Mesenchymal stem cell (in vitro differentiated cells and primary cell): ENCODE results near the gene TARBP1.

Experiments used
- DNase-seq: peaks from one replicate; pipeline ENCODE4 v3.0.0-alpha.2; 2013
- H2AFZ ChIP-seq: one replicate; pipeline ENCODE4 v1.6.1; 2013; ENCODE audit warnings: low read depth, mild to moderate bottlenecking, control low read depth, inconsistent platforms, low read length, moderate library complexity
- H2AK5ac ChIP-seq: 2 replicates; pipeline ENCODE4 v1.6.1; 2013; ENCODE audit warnings: low read length, moderate library complexity, mild to moderate bottlenecking, inconsistent platforms; ENCODE audit not compliant: severe bottlenecking
- H2BK120ac ChIP-seq: one replicate; pipeline ENCODE4 v1.6.1; 2013; ENCODE audit warnings: low read depth, mild to moderate bottlenecking, inconsistent platforms, low read length, moderate library complexity
- H2BK12ac ChIP-seq, 2 experiments: one replicate each; pipeline ENCODE4 v1.6.1; 2013; ENCODE audit warnings: inconsistent platforms in 2 of 2, low read length in 2 of 2, mild to moderate bottlenecking in 2 of 2, moderate library complexity in 2 of 2, control low read depth in 1 of 2
- H2BK15ac ChIP-seq: one replicate; pipeline ENCODE4 v1.6.1; 2013; ENCODE audit warnings: mild to moderate bottlenecking, low read depth, inconsistent platforms; ENCODE audit not compliant: poor library complexity, severe bottlenecking
- H2BK5ac ChIP-seq: 2 replicates; pipeline ENCODE4 v1.6.1; 2013; ENCODE audit warnings: low read depth, mild to moderate bottlenecking, low read length, control low read depth, inconsistent platforms; ENCODE audit not compliant: poor library complexity, severe bottlenecking
- H3K14ac ChIP-seq, 2 experiments: one replicate each; pipeline ENCODE4 v1.6.1; 2013; ENCODE audit warnings: inconsistent platforms in 2 of 2, low read length in 2 of 2, control low read depth in 1 of 2, mild to moderate bottlenecking in 1 of 2, moderate library complexity in 1 of 2
- H3K18ac ChIP-seq, 2 experiments: one replicate each; pipeline ENCODE4 v1.6.1; 2013; ENCODE audit warnings: inconsistent platforms in 2 of 2, low read length in 2 of 2, control low read depth in 1 of 2, low read depth in 1 of 2, mild to moderate bottlenecking in 1 of 2
- H3K23ac ChIP-seq, 2 experiments: one replicate each; pipeline ENCODE4 v1.6.1; 2013; ENCODE audit warnings: inconsistent platforms in 2 of 2, low read length in 2 of 2, mild to moderate bottlenecking in 2 of 2, moderate library complexity in 2 of 2, control low read depth in 1 of 2
- H3K27ac ChIP-seq: 2 replicates; pipeline ENCODE4 v1.5.1; 2013; ENCODE audit warnings: mild to moderate bottlenecking, moderate library complexity, low read length, control low read depth, inconsistent platforms; ENCODE audit not compliant: poor library complexity, severe bottlenecking
- H3K27me3 ChIP-seq, 2 experiments: 2 replicates each; pipeline versions ENCODE4 v1.6.1 to v1.7.0; 2013; ENCODE audit warnings: low read length in 2 of 2, mild to moderate bottlenecking in 2 of 2, moderate library complexity in 2 of 2, control low read depth in 1 of 2, inconsistent platforms in 1 of 2; ENCODE audit not compliant: control insufficient read depth in 1 of 2, insufficient read depth in 1 of 2
- H3K36me3 ChIP-seq, 2 experiments: 2 replicates each; pipeline versions ENCODE4 v1.6.1 to v1.7.0; 2013; ENCODE audit warnings: low read length in 2 of 2, control low read depth in 1 of 2, inconsistent platforms in 1 of 2, low read depth in 1 of 2, mild to moderate bottlenecking in 1 of 2; ENCODE audit not compliant: insufficient read depth in 2 of 2, control insufficient read depth in 1 of 2
- H3K4ac ChIP-seq, 2 experiments: one replicate each; pipeline ENCODE4 v1.6.1; 2013; ENCODE audit warnings: inconsistent platforms in 2 of 2, low read length in 2 of 2, mild to moderate bottlenecking in 2 of 2, moderate library complexity in 2 of 2, control low read depth in 1 of 2, low read depth in 1 of 2
- H3K4me1 ChIP-seq: 2 replicates; pipeline ENCODE4 v1.6.1; 2013; ENCODE audit warnings: low read depth, low read length, control low read depth; ENCODE audit not compliant: control insufficient read depth, insufficient read depth
- H3K4me2 ChIP-seq: 2 replicates; pipeline ENCODE4 v1.6.1; 2013; ENCODE audit warnings: low read length, mild to moderate bottlenecking, inconsistent platforms; ENCODE audit not compliant: poor library complexity, severe bottlenecking
- H3K4me3 ChIP-seq, 2 experiments: 2 replicates each; pipeline versions ENCODE4 v1.5.1 to v1.7.0; 2013; ENCODE audit warnings: low read length in 2 of 2, mild to moderate bottlenecking in 2 of 2, control low read depth in 1 of 2, low read depth in 1 of 2; ENCODE audit not compliant: insufficient read depth in 1 of 2
- H3K79me1 ChIP-seq: replicated peaks from 2 replicates; pipeline ENCODE4 v1.6.1; 2013; ENCODE audit warnings: mild to moderate bottlenecking, control low read depth, low read length, inconsistent platforms; ENCODE audit not compliant: poor library complexity, severe bottlenecking
- H3K9ac ChIP-seq: 2 replicates; pipeline ENCODE4 v1.7.0; 2013; ENCODE audit warnings: mild to moderate bottlenecking, low read length, moderate library complexity
- H3K9me3 ChIP-seq: 2 replicates; pipeline ENCODE4 v1.7.0; 2013; ENCODE audit warnings: mild to moderate bottlenecking, low read length; ENCODE audit not compliant: control insufficient read depth
- H4K8ac ChIP-seq: one replicate; pipeline ENCODE4 v1.6.1; 2013; ENCODE audit warnings: inconsistent platforms, mild to moderate bottlenecking, low read length, moderate library complexity
- H4K91ac ChIP-seq: one replicate; pipeline ENCODE4 v1.6.1; 2013; ENCODE audit warnings: mild to moderate bottlenecking, low read length, inconsistent platforms
- WGBS: methylation state at CpG from one replicate; pipeline ENCODE4 v1.1.7; 2013; ENCODE audit warnings: mixed read lengths; 5-methylcytosine and 5-hydroxymethylcytosine counted together

Gene TARBP1

GRCh38 chr1:234348964-234349363 is 130.0 kb downstream of the TARBP1 start:
- DNase-seq = no peak
- Histone ChIP-seq H2AK5ac (no peak overlapping the region), H2BK5ac (no peak overlapping the region), H3K4me1 (no peaks in the 10 kb centered on the region), H3K9ac (no peak overlapping the region), H3K14ac (no peak overlapping the region), H3K18ac (no peak overlapping the region), H3K9me3 (no peaks in the 10 kb centered on the region), H2BK15ac (no peak overlapping the region), H2BK120ac (no peak overlapping the region), H4K91ac (no peak overlapping the region), H3K27me3 (peaks cover 4 to 10% of the 10 kb centered on the region in 2 experiments), H2AFZ (no peak overlapping the region), H3K27ac (no peak overlapping the region), H3K4me3 (no peak overlapping the region), H3K36me3 (no peaks in the 10 kb centered on the region), H3K4me2 (no peak overlapping the region), H4K8ac (no peak overlapping the region), H2BK12ac (no peak overlapping the region), H3K4ac (no peak overlapping the region), H3K23ac (no peak overlapping the region), H3K79me1 (no peaks in the 10 kb centered on the region)
- 79% methylated on average over 4 of the region's 4 CpGs for WGBS

DNA sequence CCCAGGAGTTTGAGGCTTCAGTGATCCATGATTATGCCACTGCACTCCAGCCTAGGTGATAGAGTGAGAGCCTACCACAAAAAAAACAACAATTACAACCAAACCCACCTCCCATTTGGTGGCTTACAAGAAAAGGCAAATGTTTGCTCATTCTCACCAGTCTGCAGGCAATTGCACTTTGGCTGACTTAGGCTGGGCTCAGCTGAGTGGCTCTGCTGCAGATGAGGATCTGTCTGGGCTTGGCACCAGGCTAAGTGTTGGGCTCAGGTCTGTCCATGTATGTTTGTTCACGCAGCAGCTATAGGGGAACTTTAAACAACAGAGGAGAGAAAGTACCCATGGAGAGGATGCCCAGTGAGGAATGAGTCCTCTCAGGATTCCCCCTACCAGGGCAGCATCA is 133.7 kb downstream of the TARBP1 start:
- 89% methylated on average over 1 of the region's 1 CpG for WGBS
- Histone ChIP-seq H4K8ac (no peak overlapping the region), H2AFZ (no peak overlapping the region), H3K27ac (no peak overlapping the region), H3K18ac (no peak overlapping the region), H3K9me3 (peaks cover 3% of the 10 kb centered on the region), H3K27me3 (peaks cover 4 to 10% of the 10 kb centered on the region in 2 experiments), H2BK12ac (no peak overlapping the region), H4K91ac (no peak overlapping the region), H3K4ac (no peak overlapping the region), H3K4me3 (no peak overlapping the region), H2BK15ac (no peak overlapping the region), H3K14ac (no peak overlapping the region), H3K36me3 (no peaks in the 10 kb centered on the region), H3K4me1 (no peaks in the 10 kb centered on the region), H3K23ac (no peak overlapping the region), H2BK120ac (no peak overlapping the region), H3K9ac (no peak overlapping the region), H3K79me1 (no peaks in the 10 kb centered on the region), H3K4me2 (no peak overlapping the region), H2BK5ac (no peak overlapping the region), H2AK5ac (no peak overlapping the region)
- DNase-seq = no peak

- H3K36me3 ChIP-seq = no peaks in the 10 kb centered on the region
- no peak overlapping the region for H3K23ac ChIP-seq
- no peak overlapping the region for H3K4ac ChIP-seq
- DNase-seq = no peak
- H3K4me2 ChIP-seq = no peak overlapping the region
- WGBS = 89% methylated on average over 3 of the region's 5 CpGs
- H3K18ac ChIP-seq = no peak overlapping the region
- H2BK15ac ChIP-seq = no peak overlapping the region
- H3K27ac ChIP-seq = no peak overlapping the region
- no peaks in the 10 kb centered on the region for H3K4me1 ChIP-seq
- no peak overlapping the region for H2AFZ ChIP-seq
- no peak overlapping the region for H3K14ac ChIP-seq
- no peaks in the 10 kb centered on the region for H3K79me1 ChIP-seq
- no peak overlapping the region for H2BK5ac ChIP-seq
- H3K4me3 ChIP-seq = no peak overlapping the region
- H4K8ac ChIP-seq = no peak overlapping the region
- no peak overlapping the region for H2BK12ac ChIP-seq
- H2AK5ac ChIP-seq = no peak overlapping the region
- no peak overlapping the region for H3K9ac ChIP-seq
- H3K27me3 ChIP-seq = no peaks in the 10 kb centered on the region
- H3K9me3 ChIP-seq = peaks cover 3% of the 10 kb centered on the region
- H4K91ac ChIP-seq = no peak overlapping the region
- H2BK120ac ChIP-seq = no peak overlapping the region
Observed at GRCh38 chr1:234342774-234343173, 136.2 kb downstream of the TARBP1 start.
